Testis (tissue), 3 donors: ENCODE data around the gene DGLUCY. TPM values are rescaled to one million over a fixed set of nuclear protein-coding genes. Genes with fewer than 3 reads are reported as not detected.

ENCODE experiments used
- DNase-seq: peaks from one replicate; pipeline ENCODE4 v3.0.0-alpha.2; 2019
- H3K27ac ChIP-seq, 2 donors: fragments of 200-600 bp; sonication (generic); one replicate each; pipeline ENCODE4 v1.5.1; 2019
- H3K27me3 ChIP-seq: fragments of 200-600 bp; sonication (generic); one replicate; pipeline ENCODE4 v1.5.1; 2019
- H3K36me3 ChIP-seq: fragments of 200-600 bp; sonication (generic); one replicate; pipeline ENCODE4 v1.5.1; 2017; ENCODE audit warnings: low read depth; ENCODE audit errors: missing control alignments
- H3K4me1 ChIP-seq: fragments of 200-600 bp; sonication (generic); one replicate; pipeline ENCODE4 v1.5.1; 2019
- H3K4me3 ChIP-seq, 2 donors: fragments of 200-600 bp; sonication (generic); one replicate each; pipeline ENCODE4 v1.5.1; 2017 to 2019
- H3K9me3 ChIP-seq: fragments of 200-600 bp; sonication (generic); one replicate; pipeline ENCODE4 v1.5.1; 2017
- POLR2A ChIP-seq: fragments of 450-650 bp; IDR thresholded peaks from one replicate; pipeline ENCODE4 v1.6.1; 2017; ENCODE audit warnings: antibody characterized with exemption, mild to moderate bottlenecking, moderate library complexity
- WGBS, 2 donors: methylation state at CpG; one replicate each; pipeline ENCODE4 v1.1.5; 2018; 5-methylcytosine and 5-hydroxymethylcytosine counted together
- intact Hi-C: fragments of 100-400 bp; cut with DNase I; formaldehyde crosslinking; loops from one replicate; pipeline ENCODE4 v1.15.1; 2023; ENCODE audit warnings: low total_unique reads
- polyA plus RNA-seq: library from polyadenylated mRNA; stranded (reverse); fragments of 350-450 nt; fragmentation: Illumina TruSeq; extraction: RNeasy Lipid Tissue Mini Kit (QIAGEN cat#74804); gene quantifications from one replicate; pipeline ENCODE4 v1.2.3, GENCODE V29; 2014; ENCODE audit warnings: low read depth, low replicate concordance; ENCODE audit not compliant: insufficient read depth
- total RNA-seq, 2 donors: library from RNA; depleted of rRNA; stranded (reverse); fragments of >200 nt; gene quantifications; one replicate each; pipeline ENCODE4 v1.2.3, GENCODE V29; 2016
- TF ChIP-seq, protein P1 (sequence below), 3 experiments: fragments of 450-650 bp in 2 of 3; fragments of 200-600 bp in 1 of 3; sonication (generic) in 1 of 3; IDR thresholded peaks; one replicate each; pipeline ENCODE4 v1.5.1; 2016 to 2019; ENCODE audit warnings: antibody characterized with exemption in 3 of 3, mild to moderate bottlenecking in 2 of 3, moderate library complexity in 1 of 3

The DGLUCY gene
- total and polyA plus RNA-seq, 3 donors from 2014 or later: 77.5 to 161 (median 145) TPM

DNA sequence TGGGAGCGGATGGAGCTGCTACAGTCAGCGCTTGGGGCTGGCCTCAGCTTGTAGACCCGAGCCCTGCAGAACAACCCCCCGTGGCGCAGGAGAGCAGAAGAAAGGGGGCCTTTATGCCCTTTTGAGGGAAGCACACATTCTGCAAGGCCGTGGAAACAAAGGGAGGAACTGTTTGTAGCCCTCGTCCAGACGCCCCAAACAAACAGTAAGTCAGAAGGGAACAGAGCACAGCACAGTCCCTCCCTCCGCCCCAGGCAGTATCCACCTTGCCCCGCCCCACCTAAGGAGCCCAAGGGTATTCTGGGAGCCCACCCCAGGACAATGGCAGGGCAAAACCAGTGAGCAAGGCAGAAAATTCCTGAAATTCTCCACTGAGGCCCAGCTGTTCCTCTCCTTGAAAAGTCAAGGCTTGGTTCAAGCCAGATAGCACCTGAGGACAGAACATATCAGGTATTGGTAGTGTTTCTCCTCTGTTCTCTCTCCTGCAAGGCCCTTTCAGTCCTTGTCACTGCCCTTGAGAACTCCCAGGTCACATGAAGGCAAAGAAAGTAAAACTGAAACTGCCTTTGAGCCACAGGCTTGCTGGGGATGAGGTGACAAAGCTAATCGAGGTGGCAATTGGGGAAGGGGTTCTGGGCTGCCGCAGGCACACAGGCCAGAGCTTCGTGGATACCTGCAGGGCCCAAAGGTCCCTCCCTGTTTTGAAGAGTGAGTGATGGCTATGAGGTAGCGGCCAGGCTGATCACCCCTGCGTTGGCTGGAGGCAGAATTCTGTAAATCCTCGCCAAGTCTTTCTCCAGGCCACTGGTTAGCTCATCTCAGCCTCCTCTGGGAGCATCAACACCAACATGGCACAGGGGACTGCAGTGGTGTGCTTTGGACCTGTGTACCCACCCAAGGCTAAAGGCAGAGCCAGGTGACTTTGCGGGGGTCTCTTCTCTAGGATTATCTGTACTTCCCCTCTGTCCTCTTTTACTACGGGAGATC is 499 bp downstream of the DGLUCY start:
- H3K27ac ChIP-seq: peak overlapping the region; percentile 89 to 91
- 5 to 13% methylated on average over 12 to 18 of the region's 18 CpGs for WGBS, 2 donors
- peak; percentile 70 for DNase-seq
- H3K4me1 ChIP-seq: peaks cover 29% of the 10 kb centered on the region
- intact Hi-C loops: no loop called here
- no peaks in the 10 kb centered on the region for H3K27me3 ChIP-seq
- TF ChIP-seq, protein P1, sequence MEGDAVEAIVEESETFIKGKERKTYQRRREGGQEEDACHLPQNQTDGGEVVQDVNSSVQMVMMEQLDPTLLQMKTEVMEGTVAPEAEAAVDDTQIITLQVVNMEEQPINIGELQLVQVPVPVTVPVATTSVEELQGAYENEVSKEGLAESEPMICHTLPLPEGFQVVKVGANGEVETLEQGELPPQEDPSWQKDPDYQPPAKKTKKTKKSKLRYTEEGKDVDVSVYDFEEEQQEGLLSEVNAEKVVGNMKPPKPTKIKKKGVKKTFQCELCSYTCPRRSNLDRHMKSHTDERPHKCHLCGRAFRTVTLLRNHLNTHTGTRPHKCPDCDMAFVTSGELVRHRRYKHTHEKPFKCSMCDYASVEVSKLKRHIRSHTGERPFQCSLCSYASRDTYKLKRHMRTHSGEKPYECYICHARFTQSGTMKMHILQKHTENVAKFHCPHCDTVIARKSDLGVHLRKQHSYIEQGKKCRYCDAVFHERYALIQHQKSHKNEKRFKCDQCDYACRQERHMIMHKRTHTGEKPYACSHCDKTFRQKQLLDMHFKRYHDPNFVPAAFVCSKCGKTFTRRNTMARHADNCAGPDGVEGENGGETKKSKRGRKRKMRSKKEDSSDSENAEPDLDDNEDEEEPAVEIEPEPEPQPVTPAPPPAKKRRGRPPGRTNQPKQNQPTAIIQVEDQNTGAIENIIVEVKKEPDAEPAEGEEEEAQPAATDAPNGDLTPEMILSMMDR (IDR thresholded peaks at IDR 0.05): no peak
- no peak for TF ChIP-seq POLR2A
- H3K36me3 ChIP-seq: no peaks in the 10 kb centered on the region
- H3K4me3 ChIP-seq: peak overlapping the region; percentile 66 to 80
- H3K9me3 ChIP-seq: no peaks in the 10 kb centered on the region

DNA sequence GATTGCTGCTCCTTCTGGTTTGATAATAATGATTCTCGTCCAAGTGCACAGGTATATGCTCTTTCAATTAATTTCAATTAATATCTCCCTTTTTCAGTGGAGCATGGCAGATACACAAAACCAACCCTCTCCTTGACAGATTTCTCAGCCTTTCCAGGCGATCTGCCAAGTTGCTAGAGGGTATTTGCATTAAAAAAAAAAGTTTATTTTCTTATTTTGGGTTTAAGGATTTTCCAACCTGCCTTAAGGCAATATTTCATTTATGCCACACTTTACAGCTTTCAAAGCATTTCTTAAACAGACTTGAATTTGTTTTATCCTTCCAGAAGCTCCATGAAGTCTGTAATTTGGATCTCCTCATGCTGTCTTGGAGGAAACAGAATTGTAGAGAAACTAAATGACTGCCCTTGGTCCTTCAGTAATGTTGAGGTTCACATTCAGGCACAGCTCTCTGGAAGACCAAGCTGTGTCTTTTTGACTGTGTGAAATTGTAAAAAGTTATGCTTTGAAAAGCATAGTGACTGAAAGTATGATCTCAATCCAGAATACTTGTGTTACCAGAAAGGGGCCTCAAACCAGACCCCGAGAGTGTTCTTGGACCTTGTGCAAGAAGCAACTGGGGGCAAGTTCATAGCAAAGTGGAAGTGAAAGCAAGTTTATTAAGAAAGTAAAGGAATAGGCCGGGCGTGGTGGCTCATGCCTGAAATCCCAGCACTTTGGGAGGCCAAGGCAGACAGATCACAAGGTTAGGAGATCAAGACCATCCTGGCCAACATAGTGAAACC is 2.3 kb downstream of the DGLUCY start:
- H3K4me1 ChIP-seq: peaks cover 23% of the 10 kb centered on the region
- intact Hi-C loops: no loop called here
- TF ChIP-seq, protein P1 (IDR thresholded peaks at IDR 0.05): no peak
- TF ChIP-seq POLR2A: no peak
- H3K36me3 ChIP-seq: no peaks in the 10 kb centered on the region
- peak overlapping the region in 1 of 2 donors; percentile 89 for H3K27ac ChIP-seq
- no peak for DNase-seq
- no peaks in the 10 kb centered on the region for H3K9me3 ChIP-seq
- 74 to 85% methylated on average over 5 of the region's 5 CpGs for WGBS, 2 donors
- no peak overlapping the region for H3K4me3 ChIP-seq
- H3K27me3 ChIP-seq: no peaks in the 10 kb centered on the region

GRCh38 chr14:91116913-91117588 is 3.2 kb downstream of the DGLUCY start:
- Histone ChIP-seq H3K4me3 (no peak overlapping the region), H3K4me1 (peaks cover 23% of the 10 kb centered on the region), H3K27me3 (no peaks in the 10 kb centered on the region), H3K36me3 (no peaks in the 10 kb centered on the region), H3K27ac (peak overlapping the region in 1 of 2 donors; percentile 89), H3K9me3 (no peaks in the 10 kb centered on the region)
- TF ChIP-seq, protein P1 (IDR thresholded peaks at IDR 0.05): no peak
- TF ChIP-seq POLR2A: no peak
- WGBS, 2 donors: 76% methylated on average over 7 of the region's 7 CpGs
- DNase-seq: no peak
- intact Hi-C loops: no loop called here

DNA sequence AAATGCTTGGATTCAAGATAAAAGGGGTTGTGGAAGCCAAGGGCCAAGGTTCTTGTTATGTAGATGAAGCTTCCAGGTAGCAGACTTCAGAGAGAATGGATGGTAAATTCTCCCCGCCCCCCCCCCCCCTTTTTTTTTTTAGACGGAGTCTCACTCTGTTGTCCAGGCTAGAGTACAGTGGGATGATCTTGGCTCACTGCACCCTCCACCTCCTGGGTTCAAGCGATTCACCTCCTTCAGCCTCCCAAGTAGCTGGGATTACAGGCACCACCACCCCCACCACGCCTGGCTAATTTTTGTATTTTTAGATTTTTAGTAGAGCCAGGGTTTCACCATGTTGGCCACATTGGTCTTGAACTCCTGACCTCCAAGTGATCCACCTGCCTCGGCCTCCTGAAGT is 4.1 kb downstream of the DGLUCY start:
- H3K36me3 ChIP-seq: no peaks in the 10 kb centered on the region
- H3K27me3 ChIP-seq: no peaks in the 10 kb centered on the region
- intact Hi-C loops: no loop called here
- no peak for DNase-seq
- H3K9me3 ChIP-seq: no peaks in the 10 kb centered on the region
- H3K4me3 ChIP-seq: no peak overlapping the region
- H3K4me1 ChIP-seq: peaks cover 22% of the 10 kb centered on the region
- TF ChIP-seq POLR2A: no peak
- TF ChIP-seq, protein P1 (IDR thresholded peaks at IDR 0.05): no peak
- H3K27ac ChIP-seq: no peak overlapping the region
- 92 to 94% methylated on average over 4 to 5 of the region's 5 CpGs for WGBS, 2 donors
